Measurements from ENCODE around the gene THSD4.

The THSD4 gene

DNA sequence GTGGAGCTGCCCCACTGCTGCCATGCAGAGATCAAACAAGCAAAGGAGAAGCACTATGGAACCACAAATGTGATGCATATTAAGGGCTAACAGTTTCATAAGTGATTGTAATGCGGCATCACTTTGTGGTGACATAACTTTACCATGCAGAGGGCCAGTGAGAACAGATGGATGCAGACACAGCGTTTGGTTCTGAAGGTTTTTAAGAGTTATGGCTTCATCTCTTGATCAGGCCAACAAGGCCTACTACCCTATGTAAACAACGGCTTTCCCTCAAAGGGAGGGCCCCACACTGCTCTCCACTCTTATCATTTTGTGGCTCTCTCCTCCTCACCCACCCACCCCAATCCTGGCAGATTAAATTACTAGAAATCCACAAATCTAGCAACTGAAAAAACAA is 708.5 kb downstream of the THSD4 start:
- no peak overlapping the region for H3K4me3 ChIP-seq (ENCODE audit: control insufficient read depth, low read depth, low read length)
- TF ChIP-seq, protein P1, sequence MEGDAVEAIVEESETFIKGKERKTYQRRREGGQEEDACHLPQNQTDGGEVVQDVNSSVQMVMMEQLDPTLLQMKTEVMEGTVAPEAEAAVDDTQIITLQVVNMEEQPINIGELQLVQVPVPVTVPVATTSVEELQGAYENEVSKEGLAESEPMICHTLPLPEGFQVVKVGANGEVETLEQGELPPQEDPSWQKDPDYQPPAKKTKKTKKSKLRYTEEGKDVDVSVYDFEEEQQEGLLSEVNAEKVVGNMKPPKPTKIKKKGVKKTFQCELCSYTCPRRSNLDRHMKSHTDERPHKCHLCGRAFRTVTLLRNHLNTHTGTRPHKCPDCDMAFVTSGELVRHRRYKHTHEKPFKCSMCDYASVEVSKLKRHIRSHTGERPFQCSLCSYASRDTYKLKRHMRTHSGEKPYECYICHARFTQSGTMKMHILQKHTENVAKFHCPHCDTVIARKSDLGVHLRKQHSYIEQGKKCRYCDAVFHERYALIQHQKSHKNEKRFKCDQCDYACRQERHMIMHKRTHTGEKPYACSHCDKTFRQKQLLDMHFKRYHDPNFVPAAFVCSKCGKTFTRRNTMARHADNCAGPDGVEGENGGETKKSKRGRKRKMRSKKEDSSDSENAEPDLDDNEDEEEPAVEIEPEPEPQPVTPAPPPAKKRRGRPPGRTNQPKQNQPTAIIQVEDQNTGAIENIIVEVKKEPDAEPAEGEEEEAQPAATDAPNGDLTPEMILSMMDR (conservative IDR thresholded peaks at IDR 0.05; ENCODE audit: control insufficient read depth, insufficient read depth, low read depth, low read length), result no peak
- no peak for DNase-seq (ENCODE audit: low read depth)

DNA sequence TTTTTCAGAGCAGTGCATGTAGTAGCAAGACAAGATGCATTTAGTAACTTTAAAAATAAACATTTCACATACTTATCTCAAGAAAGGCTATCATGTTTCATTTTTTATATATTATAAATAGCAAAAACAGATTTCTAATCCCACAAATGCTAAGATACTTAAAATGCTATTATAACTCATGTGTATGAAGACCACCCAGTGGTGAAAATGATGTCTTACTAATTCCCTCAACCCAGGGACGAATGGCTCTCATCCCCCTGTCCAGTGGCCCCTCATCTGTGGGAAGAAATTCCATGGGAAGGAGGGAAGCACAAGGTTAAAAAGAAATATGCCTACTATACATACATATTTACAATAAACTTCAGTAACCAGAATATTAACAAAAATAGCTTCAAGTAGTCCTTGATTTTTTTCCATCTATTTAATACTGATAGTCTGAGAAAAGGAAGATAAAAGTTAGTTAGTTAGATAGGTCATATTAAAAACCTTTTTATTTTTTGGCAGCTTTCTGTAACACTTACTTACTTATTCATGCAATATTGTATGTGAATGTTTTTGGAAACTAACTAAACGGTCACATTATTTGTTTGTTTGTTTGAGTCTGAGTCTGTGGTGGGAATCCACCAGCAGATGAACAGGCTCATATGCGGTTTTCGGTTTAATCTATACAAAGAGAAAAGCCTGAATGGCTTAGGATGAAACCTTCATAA is 709.9 kb downstream of the THSD4 start:
- H3K4me3 ChIP-seq (ENCODE audit: control insufficient read depth, low read depth, low read length), result no peak overlapping the region
- TF ChIP-seq, protein P1 (conservative IDR thresholded peaks at IDR 0.05; ENCODE audit: control insufficient read depth, insufficient read depth, low read depth, low read length), result no peak
- no peak for DNase-seq (ENCODE audit: low read depth)

DNA sequence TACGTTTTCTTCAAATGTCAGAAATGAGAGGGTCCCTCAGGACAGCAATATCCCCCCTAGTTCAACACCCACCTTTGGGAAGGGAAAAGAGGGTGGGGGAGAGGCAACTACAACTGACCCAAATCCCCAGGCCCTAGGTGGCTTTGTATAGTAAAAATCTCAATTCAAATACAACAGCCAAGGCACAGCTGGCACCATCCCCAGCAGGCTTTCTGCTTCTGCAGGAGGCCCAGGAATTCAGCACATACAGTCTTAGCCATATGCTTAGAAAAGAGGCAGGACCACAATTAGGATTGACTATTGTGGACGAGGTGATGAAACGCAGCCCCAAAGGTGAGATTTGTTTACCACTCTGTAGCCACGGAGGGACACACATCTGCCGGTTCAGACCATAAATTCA is 710.9 kb downstream of the THSD4 start:
- TF ChIP-seq, protein P1 (conservative IDR thresholded peaks at IDR 0.05; ENCODE audit: control insufficient read depth, insufficient read depth, low read depth, low read length), result no peak
- no peak for DNase-seq (ENCODE audit: low read depth)
- H3K4me3 ChIP-seq (ENCODE audit: control insufficient read depth, low read depth, low read length), result no peak overlapping the region

DNA sequence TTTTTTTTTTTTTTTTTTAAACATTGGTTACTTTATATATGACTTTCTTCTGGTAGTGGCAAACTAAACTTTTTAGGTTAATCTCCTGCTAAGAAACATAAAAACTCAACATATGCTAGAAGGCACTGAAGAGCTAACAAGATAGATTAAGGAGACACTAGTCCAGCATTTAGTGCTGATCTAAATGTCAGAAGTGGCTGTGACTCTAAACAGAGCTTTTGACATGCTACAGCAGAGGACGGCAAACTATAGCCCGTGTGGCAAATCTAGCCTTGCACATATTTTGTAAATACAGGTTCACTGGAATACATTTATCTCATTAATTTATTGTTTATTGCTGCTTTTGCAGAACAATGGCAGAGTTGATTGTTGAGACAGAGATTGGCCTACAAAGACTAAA is 715.7 kb downstream of the THSD4 start:
- TF ChIP-seq, protein P1 (conservative IDR thresholded peaks at IDR 0.05; ENCODE audit: control insufficient read depth, insufficient read depth, low read depth, low read length), result no peak
- no peak for DNase-seq (ENCODE audit: low read depth)
- no peak overlapping the region for H3K4me3 ChIP-seq (ENCODE audit: control insufficient read depth, low read depth, low read length)
